Panc1 (cell line): Measurements from ENCODE around the gene HLTF.
"Not testable (repeated sequence)": the region's sequence is repeated elsewhere in the genome, so short reads cannot be mapped to it uniquely, and the experiment has no call there.

ENCODE experiments used
- CTCF ChIP-seq: fragments of 450-650 bp; IDR thresholded peaks from 2 replicates; pipeline ENCODE4 v1.5.1; 2017; ENCODE audit warnings: mild to moderate bottlenecking
- POLR2AphosphoS5 ChIP-seq: IDR thresholded peaks from 2 replicates; pipeline ENCODE4 v1.6.1; 2012; ENCODE audit warnings: mild to moderate bottlenecking, low read depth, low read length, moderate library complexity
- REST ChIP-seq, 2 experiments: IDR thresholded peaks; 2 replicates each; pipeline ENCODE4 v1.6.1; 2011 to 2012; ENCODE audit warnings: low read depth in 2 of 2, control low read depth in 1 of 2, low read length in 1 of 2, mild to moderate bottlenecking in 1 of 2, moderate library complexity in 1 of 2; ENCODE audit not compliant: insufficient read depth in 1 of 2
- SIN3A ChIP-seq: IDR thresholded peaks from 2 replicates; pipeline ENCODE4 v1.6.1; 2012; ENCODE audit warnings: low read depth, mild to moderate bottlenecking, low read length, moderate library complexity, borderline replicate concordance; ENCODE audit not compliant: insufficient read depth

DNA sequence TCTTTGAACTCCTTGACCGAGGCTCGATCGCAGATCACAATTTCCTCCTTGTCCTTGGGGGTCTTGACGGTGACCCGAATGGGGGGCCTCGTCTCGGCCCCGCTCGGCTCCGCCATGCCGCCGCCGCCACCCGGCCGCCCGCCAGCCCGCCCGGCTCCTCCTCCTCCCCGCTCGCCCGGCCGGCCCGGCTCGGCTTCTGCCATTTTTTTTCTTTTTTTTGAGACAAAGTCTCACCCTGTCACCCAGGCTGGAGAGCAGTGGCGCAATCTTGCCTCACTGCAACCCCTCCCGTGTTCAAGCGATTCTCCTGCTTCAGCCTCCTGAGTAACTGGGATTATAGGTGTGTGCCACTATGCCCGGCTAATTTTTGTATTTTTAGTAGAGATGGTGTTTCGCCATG is 98.8 kb downstream of the HLTF start:
- not testable (repeated sequence) for TF ChIP-seq CTCF; POLR2AphosphoS5; REST (IDR thresholded peaks at IDR 0.05; ENCODE audit: insufficient read depth in 1 of 2, low read depth in 2 of 2, low read length in 1 of 2); SIN3A
